Measurements from ENCODE around the gene NARF.

The NARF gene

GRCh38 chr17:82419540-82419939 is 39.0 kb upstream of the NARF start:
- no peak for TF ChIP-seq CTCF (IDR thresholded peaks at IDR 0.05; ENCODE audit: low read depth, low read length)
- in situ Hi-C loops (cut with HindIII; ENCODE audit: low sequenced_read_pairs): loop anchor here (10.0 kb wide), 1 partner anchor 75 kb away; no protein-coding TSS in a partner anchor
- DNase-seq (ENCODE audit: low read depth, low spot score): peak; percentile 21
- no peak overlapping the region for H3K4me3 ChIP-seq (ENCODE audit: low read depth, low read length)

- in situ Hi-C loops (cut with HindIII; ENCODE audit: low sequenced_read_pairs): no loop called here
- no peak overlapping the region for H3K4me3 ChIP-seq (ENCODE audit: low read depth, low read length)
- peak; percentile 72 for TF ChIP-seq CTCF (IDR thresholded peaks at IDR 0.05; ENCODE audit: low read depth, low read length)
- DNase-seq (ENCODE audit: low read depth, low spot score): peak; percentile 24
These were observed 34.3 kb upstream of the NARF start for GRCh38 chr17:82424001-82424862.

DNA sequence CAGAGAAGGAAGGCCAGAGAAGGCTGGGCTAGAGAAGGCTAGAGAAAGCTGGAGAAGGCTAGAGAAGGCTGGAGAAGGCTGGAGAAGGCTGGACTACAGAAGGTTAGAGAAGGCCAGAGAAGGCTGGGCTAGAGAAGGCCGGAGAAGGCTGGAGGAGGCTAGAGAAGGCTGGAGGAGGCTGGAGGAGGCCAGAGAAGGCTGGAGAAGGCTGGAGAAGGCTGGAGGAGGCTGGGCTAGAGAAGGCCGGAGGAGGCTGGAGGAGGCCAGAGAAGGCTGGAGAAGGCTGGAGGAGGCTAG is 33.7 kb upstream of the NARF start:
- no peak for DNase-seq (ENCODE audit: low read depth, low spot score)
- H3K4me3 ChIP-seq (ENCODE audit: low read depth, low read length): no peak overlapping the region
- in situ Hi-C loops (cut with HindIII; ENCODE audit: low sequenced_read_pairs): no loop called here
- TF ChIP-seq CTCF (IDR thresholded peaks at IDR 0.05; ENCODE audit: low read depth, low read length): no peak

- no peak for TF ChIP-seq CTCF (IDR thresholded peaks at IDR 0.05; ENCODE audit: low read depth, low read length)
- in situ Hi-C loops (cut with HindIII; ENCODE audit: low sequenced_read_pairs): no loop called here
- no peak for DNase-seq (ENCODE audit: low read depth, low spot score)
- no peak overlapping the region for H3K4me3 ChIP-seq (ENCODE audit: low read depth, low read length)
These were observed 30.0 kb upstream of the NARF start for GRCh38 chr17:82428546-82428945.

GRCh38 chr17:82429824-82430223 is 28.7 kb upstream of the NARF start:
- TF ChIP-seq CTCF (IDR thresholded peaks at IDR 0.05; ENCODE audit: low read depth, low read length): no peak
- H3K4me3 ChIP-seq (ENCODE audit: low read depth, low read length): no peak overlapping the region
- in situ Hi-C loops (cut with HindIII; ENCODE audit: low sequenced_read_pairs): no loop called here
- no peak for DNase-seq (ENCODE audit: low read depth, low spot score)

DNA sequence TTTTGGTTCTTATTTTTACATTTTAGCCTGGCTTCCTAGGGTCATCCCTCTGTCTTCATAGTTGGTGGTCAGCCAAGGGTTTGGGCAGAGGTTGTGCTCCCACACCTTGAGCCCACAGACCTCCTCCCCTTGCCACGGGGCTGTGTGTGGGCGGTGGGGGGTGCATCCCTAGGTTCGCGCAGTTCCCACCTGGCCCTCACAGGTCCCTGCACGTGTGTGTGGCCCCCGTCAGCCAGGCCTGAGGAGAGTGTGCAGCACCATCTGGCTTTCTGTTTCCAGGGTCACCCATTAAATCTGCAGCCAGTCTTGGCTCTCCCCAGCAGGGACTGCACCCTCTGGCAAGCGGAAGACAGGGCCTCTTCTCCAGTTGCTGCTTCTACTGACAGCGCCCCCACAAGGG is 26.5 kb upstream of the NARF start:
- in situ Hi-C loops (cut with HindIII; ENCODE audit: low sequenced_read_pairs): no loop called here

More for the DNA sequence above, 26.5 kb upstream of the NARF start:
- no peak for DNase-seq (ENCODE audit: low read depth, low spot score)
- H3K4me3 ChIP-seq (ENCODE audit: low read depth, low read length): no peak overlapping the region
- no peak for TF ChIP-seq CTCF (IDR thresholded peaks at IDR 0.05; ENCODE audit: low read depth, low read length)
